HG03521 (cell line): ENCODE results near the gene TBCCD1.
A peak's percentile ranks its signal among the peaks of the same experiment; 100 is the strongest.
"Not testable (repeated sequence)": the region's sequence is repeated elsewhere in the genome, so short reads cannot be mapped to it uniquely, and the experiment has no call there.

Experiments
- ATAC-seq: cut with Tn5 transposase; IDR thresholded peaks from one replicate; pipeline ENCODE4 v1.9.1; 2021; ENCODE audit warnings: mild to moderate bottlenecking, moderate library complexity; ENCODE audit not compliant: unreplicated experiment

The TBCCD1 gene

GRCh38 chr3:186598108-186598784 lies 31.1 kb upstream of the TBCCD1 start:
- no peak for ATAC-seq

- no peak for ATAC-seq
These were observed 29.6 kb upstream of the TBCCD1 start for GRCh38 chr3:186596568-186597287.

GRCh38 chr3:186594591-186595113 lies 27.5 kb upstream of the TBCCD1 start:
- ATAC-seq = no peak

- ATAC-seq = no peak
These were observed 26.7 kb upstream of the TBCCD1 start for GRCh38 chr3:186593862-186594261.

- no peak for ATAC-seq
These were observed 25.5 kb upstream of the TBCCD1 start for GRCh38 chr3:186592682-186593081.

GRCh38 chr3:186590580-186591295 lies 23.6 kb upstream of the TBCCD1 start:
- ATAC-seq = no peak

GRCh38 chr3:186589856-186590579 lies 22.9 kb upstream of the TBCCD1 start:
- ATAC-seq = no peak

GRCh38 chr3:186589121-186589520 lies 22.0 kb upstream of the TBCCD1 start:
- no peak for ATAC-seq

- ATAC-seq = no peak
These were observed 21.5 kb upstream of the TBCCD1 start for GRCh38 chr3:186588632-186589031.

- ATAC-seq = no peak
These were observed 20.0 kb upstream of the TBCCD1 start for GRCh38 chr3:186587183-186587582.

GRCh38 chr3:186586245-186586644 lies 19.1 kb upstream of the TBCCD1 start:
- not testable (repeated sequence) for ATAC-seq

- no peak for ATAC-seq
These were observed 16.7 kb upstream of the TBCCD1 start for GRCh38 chr3:186583831-186584230.

- no peak for ATAC-seq
These were observed 15.4 kb upstream of the TBCCD1 start for GRCh38 chr3:186582541-186582940.

- ATAC-seq = no peak
These were observed 13.6 kb upstream of the TBCCD1 start for GRCh38 chr3:186580785-186581184.

- no peak for ATAC-seq
These were observed 10.4 kb upstream of the TBCCD1 start for GRCh38 chr3:186577521-186577920.

GRCh38 chr3:186571644-186572013 lies 4.5 kb upstream of the TBCCD1 start:
- ATAC-seq = no peak

- ATAC-seq = no peak
These were observed 4.0 kb upstream of the TBCCD1 start for GRCh38 chr3:186570941-186571643.

- ATAC-seq = peak; percentile 77
These were observed 3.2 kb upstream of the TBCCD1 start, which contains the start of gene DNAJB11 for GRCh38 chr3:186570096-186570940. Gene DNAJB11, plus strand, starts transcription at chr3:186570720. Its CDS starts 178 bp downstream, at chr3:186570898.

- ATAC-seq = no peak
These were observed 2.6 kb upstream of the TBCCD1 start for GRCh38 chr3:186569779-186570095.

GRCh38 chr3:186569361-186569760 lies 2.2 kb upstream of the TBCCD1 start:
- ATAC-seq = not testable (repeated sequence)
